ENCODE data around the gene TRIM45. TPM values are rescaled to one million over a fixed set of nuclear protein-coding genes. Genes with fewer than 3 reads are reported as not detected.

The TRIM45 gene
- total RNA-seq, 4 donors from 2014 or later = 1.8 to 28.9 (median 4.4) TPM

GRCh38 chr1:117114877-117115276, 6.7 kb downstream of the TRIM45 start:
- Histone ChIP-seq H3K36me3 (no peaks in the 10 kb centered on the region), H3K27me3 (no peaks in the 10 kb centered on the region)

GRCh38 chr1:117113199-117113598, 8.3 kb downstream of the TRIM45 start:
- Histone ChIP-seq H3K27me3 (no peaks in the 10 kb centered on the region), H3K27ac (no peak overlapping the region), H3K9me3 (no peaks in the 10 kb centered on the region), H3K36me3 (no peaks in the 10 kb centered on the region), H3K4me1 (no peaks in the 10 kb centered on the region), H3K4me3 (no peak overlapping the region)
- no peak for DNase-seq
- TF ChIP-seq POLR2A (IDR thresholded peaks at IDR 0.05) (no peak), CTCF (IDR thresholded peaks at IDR 0.05) (no peak)

More at GRCh38 chr1:117114877-117115276, 6.7 kb downstream of the TRIM45 start:
- Histone ChIP-seq H3K4me3 (no peak overlapping the region), H3K9me3 (no peaks in the 10 kb centered on the region), H3K27ac (no peak overlapping the region), H3K4me1 (no peaks in the 10 kb centered on the region)
- TF ChIP-seq CTCF (IDR thresholded peaks at IDR 0.05) (no peak), POLR2A (IDR thresholded peaks at IDR 0.05) (no peak)
- no peak for DNase-seq

- Histone ChIP-seq H3K4me1 (no peaks in the 10 kb centered on the region), H3K4me3 (no peak overlapping the region), H3K9me3 (no peaks in the 10 kb centered on the region), H3K27me3 (no peaks in the 10 kb centered on the region), H3K36me3 (no peaks in the 10 kb centered on the region), H3K27ac (no peak overlapping the region)
- DNase-seq = no peak
- no peak for TF ChIP-seq CTCF (IDR thresholded peaks at IDR 0.05)
- no peak for TF ChIP-seq POLR2A (IDR thresholded peaks at IDR 0.05)
These were observed 9.4 kb downstream of the TRIM45 start for GRCh38 chr1:117112047-117112717.

GRCh38 chr1:117110774-117111173, 10.8 kb downstream of the TRIM45 start:
- no peaks in the 10 kb centered on the region for H3K4me1 ChIP-seq
- H3K36me3 ChIP-seq = no peaks in the 10 kb centered on the region
- H3K27me3 ChIP-seq = no peaks in the 10 kb centered on the region
- no peak overlapping the region for H3K4me3 ChIP-seq
- no peaks in the 10 kb centered on the region for H3K9me3 ChIP-seq
- no peak overlapping the region for H3K27ac ChIP-seq
- no peak for DNase-seq
- TF ChIP-seq CTCF (IDR thresholded peaks at IDR 0.05) = no peak
- TF ChIP-seq POLR2A (IDR thresholded peaks at IDR 0.05) = no peak

- Histone ChIP-seq H3K27ac (no peak overlapping the region), H3K9me3 (no peaks in the 10 kb centered on the region), H3K27me3 (no peaks in the 10 kb centered on the region), H3K4me3 (no peak overlapping the region), H3K4me1 (no peaks in the 10 kb centered on the region), H3K36me3 (peaks cover 0 to 12% (median 0%) of the 10 kb centered on the region in 3 donors)
- no peak for DNase-seq
- TF ChIP-seq CTCF (IDR thresholded peaks at IDR 0.05) (no peak), POLR2A (IDR thresholded peaks at IDR 0.05) (no peak)
These were observed 14.2 kb downstream of the TRIM45 start for GRCh38 chr1:117107364-117107763.
